H1 (cell line): Measurements from ENCODE around the gene SLC66A3.

Experiments
- CTCF ChIP-seq, 3 experiments: IDR thresholded peaks; 1 replicate in 2 of 3; 2 replicates in 1 of 3; pipeline versions ENCODE4 v1.5.1 to v1.6.1; 2011; ENCODE audit warnings: low read length in 3 of 3, mild to moderate bottlenecking in 3 of 3, inconsistent platforms in 2 of 3, low read depth in 1 of 3, moderate library complexity in 1 of 3; ENCODE audit not compliant: insufficient read depth in 1 of 3; ENCODE audit errors: control extremely low read depth in 1 of 3
- POLR2AphosphoS5 ChIP-seq: IDR thresholded peaks from 2 replicates; pipeline ENCODE4 v1.6.1; 2011; ENCODE audit warnings: low read depth, low read length

- TF ChIP-seq CTCF (IDR thresholded peaks at IDR 0.05; ENCODE audit: control extremely low read depth in 1 of 3, insufficient read depth in 1 of 3, low read depth in 1 of 3, low read length in 3 of 3) (no peak), POLR2AphosphoS5 (no peak)
These were observed 23.9 kb downstream of the SLC66A3 start for GRCh38 chr2:11179196-11179595.
